NCI-H748 (cell line): ENCODE results near the gene FGF9.
A peak's percentile ranks its signal among the peaks of the same experiment; 100 is the strongest.

Experiments
- DNase-seq: peaks from one replicate; lab custom pipeline; 2025; ENCODE audit not compliant: unreplicated experiment; lab: John Stamatoyannopoulos, UW

FGF9 gene

GRCh38 chr13:21670883-21671619, at the start of gene FGF9:
Gene FGF9 (plus strand): TSS chr13:21671073. CDS start chr13:21671913, 840 bp downstream.
- DNase-seq, result peak; percentile 99

GRCh38 chr13:21625366-21625765, 45.5 kb upstream of the FGF9 start:
- peak; percentile 84 for DNase-seq

GRCh38 chr13:21632196-21632595, 38.7 kb upstream of the FGF9 start:
- no peak for DNase-seq

GRCh38 chr13:21636656-21637055, 34.2 kb upstream of the FGF9 start:
- DNase-seq, result peak; percentile 55

GRCh38 chr13:21637296-21637695, 33.6 kb upstream of the FGF9 start:
- peak; percentile 81 for DNase-seq

- peak; percentile 54 for DNase-seq
Measured at GRCh38 chr13:21638319-21639282, 32.3 kb upstream of the FGF9 start.

GRCh38 chr13:21639561-21639960, 31.3 kb upstream of the FGF9 start:
- DNase-seq, result peak; percentile 91

GRCh38 chr13:21641629-21642028, 29.2 kb upstream of the FGF9 start:
- no peak for DNase-seq

GRCh38 chr13:21657538-21657937, 13.3 kb upstream of the FGF9 start:
- DNase-seq, result no peak

- no peak for DNase-seq
Measured at GRCh38 chr13:21659087-21659486, 11.8 kb upstream of the FGF9 start.

GRCh38 chr13:21661097-21661909, 9.6 kb upstream of the FGF9 start:
- no peak for DNase-seq

- peak; percentile 64 for DNase-seq
Measured at GRCh38 chr13:21663197-21663596, 7.7 kb upstream of the FGF9 start.

GRCh38 chr13:21668732-21669275, 2.1 kb upstream of the FGF9 start:
- peak; percentile 51 for DNase-seq

GRCh38 chr13:21670006-21670882, 629 bp upstream of the FGF9 start:
- DNase-seq, result peak; percentile 90

- DNase-seq, result peak; percentile 72
Measured at GRCh38 chr13:21671620-21672286, 880 bp downstream of the FGF9 start.

- no peak for DNase-seq
Measured at GRCh38 chr13:21672287-21672680, 1.4 kb downstream of the FGF9 start.

- peak; percentile 73 for DNase-seq
Measured at GRCh38 chr13:21672796-21673538, 2.1 kb downstream of the FGF9 start.

- no peak for DNase-seq
Measured at GRCh38 chr13:21673539-21673788, 2.6 kb downstream of the FGF9 start.
